H1 (cell line): ENCODE results near the gene VPS51. TPM values are rescaled to one million over a fixed set of nuclear protein-coding genes. Genes with fewer than 3 reads are reported as not detected.

Source experiments
- CTCF ChIA-PET: fragments of 300-600 bp; sonication (Branson Sonifier 250); formaldehyde crosslinking; loops from one replicate; lab custom pipeline; 2021; ENCODE audit not compliant: partially characterized antibody; lab: Charles Lee
- POLR2A ChIA-PET: fragments of 300-600 bp; sonication (Branson Sonifier 250); formaldehyde crosslinking; loops from one replicate; lab custom pipeline; 2021; ENCODE audit warnings: inconsistent platforms; ENCODE audit not compliant: partially characterized antibody; lab: Charles Lee
- DNase-seq, 2 experiments: peaks; one replicate each; pipeline versions ENCODE4 v3.0.0 to v3.0.0-alpha.2; 2010 to 2022; ENCODE audit warnings: low spot score in 2 of 2, low read depth in 1 of 2, mixed read lengths in 1 of 2
- FAIRE-seq: peaks from 2 replicates; lab custom pipeline; 2011; peaks lifted over from hg19 to GRCh38; lab: Jason Lieb, UNC
- H2AFZ ChIP-seq: 2 replicates; pipeline ENCODE4 v1.8.1; 2012; ENCODE audit warnings: low read length, inconsistent platforms
- H2AK5ac ChIP-seq: 2 replicates; pipeline ENCODE4 v1.6.1; 2013; ENCODE audit warnings: low read depth, low read length
- H2BK120ac ChIP-seq: replicated peaks from 2 replicates; pipeline ENCODE3; 2013; ENCODE audit warnings: low read depth, low read length, inconsistent platforms
- H2BK12ac ChIP-seq: 2 replicates; pipeline ENCODE4 v1.6.1; 2013; ENCODE audit warnings: low read depth, low read length
- H2BK15ac ChIP-seq: 2 replicates; pipeline ENCODE4 v1.6.1; 2013; ENCODE audit warnings: low read length
- H2BK20ac ChIP-seq: 2 replicates; pipeline ENCODE4 v1.6.1; 2013; ENCODE audit warnings: low read length
- H2BK5ac ChIP-seq: 2 replicates; pipeline ENCODE4 v1.6.1; 2013; ENCODE audit warnings: low read depth, low read length
- H3K14ac ChIP-seq: 2 replicates; pipeline ENCODE4 v1.6.1; 2013; ENCODE audit warnings: inconsistent platforms; ENCODE audit not compliant: insufficient read length
- H3K18ac ChIP-seq: 2 replicates; pipeline ENCODE4 v1.6.1; 2013; ENCODE audit warnings: low read length; ENCODE audit errors: extremely low read depth
- H3K23ac ChIP-seq: 2 replicates; pipeline ENCODE4 v1.6.1; 2013; ENCODE audit warnings: inconsistent platforms; ENCODE audit not compliant: insufficient read length
- H3K23me2 ChIP-seq: 2 replicates; pipeline ENCODE4 v1.6.1; 2013; ENCODE audit warnings: low read depth, low read length
- H3K27ac ChIP-seq: 2 replicates; pipeline ENCODE4 v1.6.1; 2011; ENCODE audit warnings: low read depth, low read length, inconsistent platforms
- H3K27me3 ChIP-seq, 4 experiments: replicated peaks in 1 of 4; 1 replicate in 1 of 4; 2 replicates in 3 of 4; pipeline versions ENCODE4 v1.6.1 to v1.8.1; 2011 to 2013; ENCODE audit warnings: low read length in 3 of 4, mild to moderate bottlenecking in 3 of 4, inconsistent platforms in 2 of 4, mixed read lengths in 2 of 4, moderate library complexity in 1 of 4; ENCODE audit not compliant: control insufficient read depth in 3 of 4, insufficient read depth in 3 of 4; ENCODE audit errors: extremely low read depth in 1 of 4
- H3K36me3 ChIP-seq, 4 experiments: 2 replicates each; pipeline versions ENCODE4 v1.6.1 to v1.8.1; 2011 to 2013; ENCODE audit warnings: mild to moderate bottlenecking in 4 of 4, low read length in 3 of 4, moderate library complexity in 2 of 4, control low read depth in 1 of 4, inconsistent platforms in 1 of 4; ENCODE audit not compliant: insufficient read depth in 4 of 4, control insufficient read depth in 2 of 4
- H3K4ac ChIP-seq: replicated peaks from 2 replicates; pipeline ENCODE3; 2013; ENCODE audit warnings: low read length, low read depth, mixed read lengths, inconsistent platforms; ENCODE audit not compliant: insufficient read length
- H3K4me1 ChIP-seq, 4 experiments: replicated peaks in 1 of 4; 1 replicate in 1 of 4; 2 replicates in 3 of 4; pipeline versions ENCODE4 v1.6.1 to v1.8.1; 2011 to 2013; ENCODE audit warnings: low read length in 3 of 4, inconsistent platforms in 2 of 4, mixed read lengths in 1 of 4; ENCODE audit not compliant: insufficient read depth in 4 of 4, control insufficient read depth in 3 of 4
- H3K4me2 ChIP-seq, 2 experiments: 2 replicates each; pipeline versions ENCODE4 v1.6.1 to v1.8.1; 2011 to 2013; ENCODE audit warnings: low read depth in 2 of 2, low read length in 2 of 2, control low read depth in 1 of 2, inconsistent platforms in 1 of 2, mild to moderate bottlenecking in 1 of 2; ENCODE audit not compliant: insufficient read depth in 1 of 2
- H3K4me3 ChIP-seq, 4 experiments: fragments of 200-600, 300-600 bp in 1 of 4; sonication (generic), shearing (Covaris generic), sonication (Bioruptor Twin) in 1 of 4; 2 replicates each; pipeline versions ENCODE4 v1.5.1 to v1.8.1; 2011 to 2016; ENCODE audit warnings: low read length in 4 of 4, low read depth in 3 of 4, control low read depth in 2 of 4, inconsistent platforms in 2 of 4, mild to moderate bottlenecking in 2 of 4, mixed read lengths in 1 of 4, moderate library complexity in 1 of 4; ENCODE audit not compliant: insufficient read depth in 2 of 4; ENCODE audit errors: extremely low read depth in 1 of 4
- H3K56ac ChIP-seq: replicated peaks from 2 replicates; pipeline ENCODE3; 2013; ENCODE audit warnings: low read depth, mild to moderate bottlenecking, mixed read lengths, low read length, inconsistent platforms; ENCODE audit not compliant: insufficient read length
- H3K79me1 ChIP-seq: 2 replicates; pipeline ENCODE4 v1.6.1; 2013; ENCODE audit warnings: low read depth, low read length, control low read depth
- H3K79me2 ChIP-seq, 2 experiments: 2 replicates each; pipeline versions ENCODE4 v1.6.1 to v1.8.1; 2012 to 2013; ENCODE audit warnings: low read length in 2 of 2, mild to moderate bottlenecking in 2 of 2, inconsistent platforms in 1 of 2; ENCODE audit not compliant: insufficient read depth in 2 of 2, control insufficient read depth in 1 of 2
- H3K9ac ChIP-seq, 4 experiments: replicated peaks in 1 of 4; 1 replicate in 1 of 4; 2 replicates in 3 of 4; pipeline versions ENCODE4 v1.6.1 to v1.8.1; 2011 to 2013; ENCODE audit warnings: low read depth in 3 of 4, low read length in 3 of 4, control low read depth in 2 of 4, mild to moderate bottlenecking in 2 of 4, moderate library complexity in 2 of 4, inconsistent platforms in 1 of 4; ENCODE audit errors: extremely low read depth in 1 of 4
- H3K9me3 ChIP-seq, 2 experiments: 2 replicates each; pipeline versions ENCODE4 v1.6.1 to v1.8.1; 2012 to 2013; ENCODE audit warnings: mild to moderate bottlenecking in 2 of 2, moderate library complexity in 2 of 2, control low read depth in 1 of 2, inconsistent platforms in 1 of 2, low read depth in 1 of 2, low read length in 1 of 2, mixed read lengths in 1 of 2; ENCODE audit not compliant: insufficient read depth in 2 of 2
- H4K20me1 ChIP-seq, 2 experiments: replicated peaks in 1 of 2; 2 replicates each; pipeline versions ENCODE3 to v1.8.1; 2011 to 2013; ENCODE audit warnings: inconsistent platforms in 2 of 2, low read length in 2 of 2, mild to moderate bottlenecking in 1 of 2; ENCODE audit not compliant: insufficient read depth in 2 of 2, control insufficient read depth in 1 of 2
- H4K5ac ChIP-seq: 2 replicates; pipeline ENCODE4 v1.6.1; 2013; ENCODE audit warnings: low read length, low read depth, mixed read lengths, inconsistent platforms; ENCODE audit not compliant: insufficient read length
- H4K8ac ChIP-seq: 2 replicates; pipeline ENCODE4 v1.8.0; 2013; ENCODE audit warnings: mild to moderate bottlenecking, moderate library complexity, low read length, inconsistent platforms; ENCODE audit not compliant: insufficient read depth; ENCODE audit errors: extremely low read depth
- H4K91ac ChIP-seq: replicated peaks from 2 replicates; pipeline ENCODE3; 2013; ENCODE audit warnings: low read length, mixed read lengths, inconsistent platforms; ENCODE audit not compliant: insufficient read length
- CREB1 ChIP-seq: IDR thresholded peaks from 2 replicates; pipeline ENCODE4 v1.6.1; 2012; ENCODE audit warnings: inconsistent platforms
- WGBS, 2 experiments: shearing (Covaris generic) in 1 of 2; methylation state at CpG; one replicate each; pipeline versions ENCODE4 v1.1.6 to v1.1.7; 2013 to 2015; ENCODE audit warnings: low lambda C conversion rate in 2 of 2, mixed read lengths in 2 of 2, inconsistent platforms in 1 of 2, low coverage in 1 of 2, missing lambda C conversion rate in 1 of 2; ENCODE audit not compliant: insufficient replicate concordance in 2 of 2, insufficient coverage in 1 of 2, insufficient read length in 1 of 2; ENCODE audit errors: extremely low coverage in 1 of 2, missing lambda C conversion rate in 1 of 2; 5-methylcytosine and 5-hydroxymethylcytosine counted together
- polyA plus RNA-seq, 7 experiments: library from polyadenylated mRNA; depleted of rRNA in 3 of 7; stranded (reverse) in 5 of 7; unstranded in 2 of 7; fragments of >200 nt in 5 of 7; fragments of 200-250 nt in 2 of 7; gene quantifications; 1 replicate in 5 of 7; 2 replicates in 1 of 7; 4 replicates in 1 of 7; pipeline versions ENCODE4 v1.2.1 to v1.2.3, GENCODE V29; 2011 to 2013; ENCODE audit warnings: missing spikeins in 2 of 7, mixed read lengths in 2 of 7
- total RNA-seq: library from RNA; stranded (reverse); fragmentation: NEBNext Ultra II Directional; extraction: Animal tissue kit (Norgen Biotek cat#: 25700); gene quantifications from 2 replicates; pipeline ENCODE4 v1.2.1, GENCODE V29; 2021

VPS51 gene
- total and polyA plus RNA-seq, 2 of the 8 experiments (the other 6 are each of a cell fraction or from before 2014, with no cell fraction given), result 97.4 to 142 TPM

- Histone ChIP-seq H3K4me3 (no peak overlapping the region), H3K4me2 (no peak overlapping the region), H2AK5ac (no peak overlapping the region), H3K23ac (no peak overlapping the region), H3K4ac (no peak overlapping the region), H3K18ac (no peak overlapping the region), H3K9me3 (peaks cover 0 to 7% of the 10 kb centered on the region in 2 experiments; a peak in 1 of 4 replicates), H3K23me2 (no peaks in the 10 kb centered on the region), H2AFZ (no peak overlapping the region), H4K91ac (no peak overlapping the region), H2BK20ac (no peak overlapping the region), H2BK5ac (no peak overlapping the region), H3K56ac (no peak overlapping the region), H2BK15ac (no peak overlapping the region), H3K79me1 (no peaks in the 10 kb centered on the region), H2BK120ac (no peak overlapping the region), H3K9ac (no peak overlapping the region), H3K79me2 (no peaks in the 10 kb centered on the region), H3K27ac (no peak overlapping the region), H4K5ac (no peak overlapping the region), H4K8ac (no peak overlapping the region), H3K27me3 (no peaks in the 10 kb centered on the region), H3K36me3 (no peaks in the 10 kb centered on the region), H3K14ac (no peak overlapping the region), H2BK12ac (no peak overlapping the region), H4K20me1 (no peaks in the 10 kb centered on the region), H3K4me1 (no peaks in the 10 kb centered on the region)
- no peak for FAIRE-seq
- no peak for TF ChIP-seq CREB1
- ChIA-PET POLR2A (interaction anchor here (1.0 kb wide), 1 partner anchor 16 kb away, joined by 3 read pairs; no protein-coding TSS in a partner anchor), CTCF (interaction anchor here (0.5 to 1.7 kb wide), 4 partner anchors 16 to 176 kb away, joined by 3 to 4 read pairs (median 4); partner anchors contain the start of gene CAPN1)
- WGBS, 2 experiments, result 86% methylated on average over 3 of the region's 3 CpGs; no CpG with 5 or more reads in 1 of the 2 experiments
- no peak for DNase-seq
Observed at GRCh38 chr11:65151331-65151899, 55.4 kb downstream of the VPS51 start.
